GM18868 (cell line): ENCODE results near the gene OBP2A.

Source experiments
- ATAC-seq: cut with Tn5 transposase; IDR thresholded peaks from one replicate; pipeline ENCODE4 v1.9.1; 2021; ENCODE audit warnings: mild to moderate bottlenecking, moderate library complexity; ENCODE audit not compliant: unreplicated experiment

OBP2A gene

GRCh38 chr9:135551031-135551430 is 5.1 kb downstream of the OBP2A start:
- no peak for ATAC-seq

- no peak for ATAC-seq
Measured at GRCh38 chr9:135551456-135551855, 5.5 kb downstream of the OBP2A start.

GRCh38 chr9:135552021-135552697 is 6.2 kb downstream of the OBP2A start:
- no peak for ATAC-seq

- ATAC-seq = no peak
Measured at GRCh38 chr9:135552698-135553171, 6.8 kb downstream of the OBP2A start.

DNA sequence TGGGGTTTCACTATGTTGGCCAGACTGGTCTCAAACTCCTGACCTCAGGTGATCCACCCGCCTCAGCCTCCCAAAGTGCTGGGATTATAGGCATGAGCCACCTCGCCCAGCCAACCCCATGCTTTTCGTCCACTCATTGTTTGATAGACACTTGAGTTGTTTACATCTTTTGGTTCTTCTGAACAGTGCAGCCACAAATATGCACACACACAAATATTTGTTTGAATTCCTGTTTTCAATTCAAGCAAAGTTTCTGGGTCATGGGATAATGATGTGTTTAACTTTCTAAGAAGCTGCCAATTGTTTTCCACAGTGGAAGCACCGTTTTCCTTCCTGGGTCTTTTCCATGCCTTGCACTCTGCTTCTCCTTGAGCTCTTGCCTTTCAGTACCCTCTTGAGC is 8.8 kb downstream of the OBP2A start:
- no peak for ATAC-seq

DNA sequence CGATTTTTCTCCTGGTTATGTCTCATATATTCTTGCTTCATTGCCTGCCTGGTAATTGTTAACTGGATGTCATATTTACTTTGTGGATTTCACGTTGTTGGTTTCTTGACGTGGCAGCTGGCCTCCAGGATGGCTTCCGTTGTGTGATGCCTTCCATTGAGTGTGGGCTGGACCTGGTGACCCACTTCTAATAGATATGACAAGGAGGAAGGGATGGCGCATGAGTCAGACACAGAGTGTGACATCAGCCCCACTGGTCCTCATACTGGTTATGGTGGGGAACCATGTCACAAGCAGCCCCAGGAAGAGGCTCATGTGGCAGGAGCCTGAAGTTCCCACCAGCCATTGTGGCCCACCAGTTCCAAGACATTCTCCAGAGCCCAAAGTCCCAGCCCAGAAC is 9.3 kb downstream of the OBP2A start:
- ATAC-seq = no peak

GRCh38 chr9:135555910-135556309 is 10.0 kb downstream of the OBP2A start:
- ATAC-seq = no peak

- no peak for ATAC-seq
Measured at GRCh38 chr9:135559606-135560005, 13.7 kb downstream of the OBP2A start.

GRCh38 chr9:135561391-135562234 is 15.7 kb downstream of the OBP2A start, which contains the start of gene PAEP:
Gene PAEP (plus strand): TSS chr9:135561756.
- no peak for ATAC-seq

DNA sequence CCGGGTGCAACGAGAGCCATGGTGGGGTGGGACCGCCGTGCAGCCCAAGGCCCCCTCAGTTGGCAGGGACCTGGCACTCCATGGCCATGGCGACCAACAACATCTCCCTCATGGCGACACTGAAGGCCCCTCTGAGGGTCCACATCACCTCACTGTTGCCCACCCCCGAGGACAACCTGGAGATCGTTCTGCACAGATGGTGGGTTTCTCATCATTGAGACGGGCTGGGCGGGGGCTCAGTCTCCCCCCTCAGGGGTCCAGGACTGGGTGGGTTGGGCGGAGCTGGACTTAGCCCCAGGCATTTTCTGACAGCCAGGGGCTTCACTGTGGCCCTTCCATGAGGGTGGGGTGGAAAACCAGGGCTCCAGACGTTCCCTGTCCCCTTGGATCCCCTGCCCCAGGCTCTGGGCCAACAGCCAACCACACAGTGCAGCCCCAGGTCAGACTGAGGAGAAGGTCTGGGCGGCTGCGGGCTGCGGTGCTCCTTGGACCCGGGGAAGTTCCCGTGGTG is 16.4 kb downstream of the OBP2A start:
- no peak for ATAC-seq

- ATAC-seq = no peak
Measured at GRCh38 chr9:135563039-135563476, 17.1 kb downstream of the OBP2A start.

DNA sequence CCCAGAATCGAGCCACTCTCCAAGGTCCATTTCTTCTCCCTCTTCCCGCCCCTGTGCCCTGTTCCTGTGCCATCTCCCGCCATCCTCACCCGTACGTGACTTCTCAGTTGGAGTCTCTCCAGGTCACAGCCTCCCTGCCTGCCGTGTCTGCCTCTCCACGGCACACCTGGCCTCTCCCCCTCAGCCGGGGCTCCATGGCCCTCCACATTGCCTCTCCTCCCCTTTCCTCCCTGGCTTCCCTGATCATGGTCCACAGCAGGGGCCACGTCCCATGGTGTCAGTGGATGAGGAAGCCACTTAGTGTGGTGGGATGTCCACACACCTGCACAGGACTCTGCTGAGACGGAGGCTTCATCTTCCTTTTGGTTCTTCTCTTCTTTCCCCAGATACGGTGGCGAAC is 17.9 kb downstream of the OBP2A start:
- no peak for ATAC-seq

- ATAC-seq = no peak
Measured at GRCh38 chr9:135565141-135565628, 19.3 kb downstream of the OBP2A start.

DNA sequence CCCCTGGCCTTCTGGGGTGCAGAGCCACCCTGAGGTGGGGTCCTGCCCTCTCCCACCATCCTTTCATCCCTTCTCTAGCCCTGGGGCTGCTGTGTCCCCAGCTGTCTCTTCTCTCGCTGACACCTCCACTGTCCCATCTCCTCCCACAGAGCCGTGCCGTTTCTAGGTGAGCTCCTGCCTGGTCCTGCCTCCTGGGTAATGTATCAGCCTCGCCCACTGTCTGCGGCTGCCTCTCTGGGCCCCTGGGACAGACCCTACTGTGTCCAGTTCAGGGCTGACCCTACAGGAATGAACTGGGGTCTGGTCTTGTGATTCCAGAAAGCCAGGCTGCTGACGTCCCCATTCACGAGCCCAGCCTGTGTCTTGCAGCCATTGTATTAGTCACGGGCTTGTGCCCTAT is 19.7 kb downstream of the OBP2A start:
- no peak for ATAC-seq

DNA sequence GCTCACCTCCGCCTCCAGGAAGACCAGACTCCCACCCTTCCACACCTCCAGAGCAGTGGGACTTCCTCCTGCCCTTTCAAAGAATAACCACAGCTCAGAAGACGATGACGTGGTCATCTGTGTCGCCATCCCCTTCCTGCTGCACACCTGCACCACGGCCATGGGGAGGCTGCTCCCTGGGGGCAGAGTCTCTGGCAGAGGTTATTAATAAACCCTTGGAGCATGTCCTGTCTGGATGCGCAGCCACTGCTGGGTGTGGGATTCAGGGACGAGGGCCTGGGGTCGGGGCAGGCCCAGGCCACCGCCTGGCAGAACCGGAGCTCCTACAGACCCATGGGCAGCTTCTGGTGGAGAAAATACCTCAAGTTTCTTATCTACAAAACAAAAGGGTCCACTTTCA is 20.6 kb downstream of the OBP2A start:
- ATAC-seq = no peak

- no peak for ATAC-seq
Measured at GRCh38 chr9:135567311-135567710, 21.4 kb downstream of the OBP2A start.

- ATAC-seq = no peak
Measured at GRCh38 chr9:135568026-135568425, 22.1 kb downstream of the OBP2A start.

DNA sequence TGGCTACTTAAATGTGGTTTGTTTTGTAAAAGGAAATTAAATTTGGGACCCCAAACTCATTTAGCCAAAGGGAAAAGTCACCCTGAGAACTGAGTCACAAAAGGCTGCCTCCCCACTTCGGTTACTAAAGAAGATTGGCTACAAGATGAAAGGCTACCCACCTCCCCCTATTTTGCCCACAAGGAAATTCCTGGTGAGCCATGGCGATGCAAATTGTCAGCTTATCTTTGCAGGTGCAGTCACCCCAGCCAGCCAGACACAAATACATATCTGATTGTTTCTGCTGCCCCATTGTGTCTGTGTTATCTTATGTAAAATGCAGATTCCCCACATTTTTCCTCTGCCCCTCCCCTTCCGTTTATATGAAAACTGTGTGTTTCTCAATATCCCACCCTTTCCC is 24.5 kb downstream of the OBP2A start:
- ATAC-seq = no peak

DNA sequence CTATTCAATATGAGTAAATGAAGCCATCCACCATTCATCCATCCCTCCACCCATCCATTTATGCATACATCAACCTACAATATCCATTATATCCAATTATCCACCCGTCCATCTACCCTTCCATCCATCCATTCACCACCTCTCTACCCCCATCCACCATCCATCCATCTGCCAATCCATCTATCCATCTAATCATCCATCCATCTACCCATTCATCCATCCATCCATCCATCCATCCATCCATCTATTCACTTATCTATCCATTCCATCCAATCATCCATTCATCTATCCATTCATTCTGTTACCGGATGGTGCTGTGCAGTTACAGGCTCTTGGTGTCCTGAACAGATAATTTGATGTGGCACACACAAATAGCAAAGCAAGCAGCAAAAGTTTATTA is 26.3 kb downstream of the OBP2A start:
- no peak for ATAC-seq

DNA sequence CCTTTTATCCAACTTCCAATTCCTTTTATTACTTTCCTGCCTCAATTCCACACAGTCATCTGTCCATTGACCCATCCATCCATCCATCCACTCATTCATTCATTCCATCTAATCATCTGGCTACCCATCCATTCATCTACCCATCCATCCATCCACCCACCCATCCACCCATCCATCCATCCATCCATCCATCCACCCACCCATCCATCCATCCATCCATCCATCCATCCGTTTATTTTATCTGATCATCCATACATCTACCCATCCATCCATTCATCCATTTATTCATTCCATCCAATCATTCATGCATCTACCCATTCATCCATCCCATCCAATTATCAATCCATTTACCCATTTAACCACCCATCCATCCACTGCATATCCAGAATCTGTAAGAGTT is 27.2 kb downstream of the OBP2A start:
- no peak for ATAC-seq

DNA sequence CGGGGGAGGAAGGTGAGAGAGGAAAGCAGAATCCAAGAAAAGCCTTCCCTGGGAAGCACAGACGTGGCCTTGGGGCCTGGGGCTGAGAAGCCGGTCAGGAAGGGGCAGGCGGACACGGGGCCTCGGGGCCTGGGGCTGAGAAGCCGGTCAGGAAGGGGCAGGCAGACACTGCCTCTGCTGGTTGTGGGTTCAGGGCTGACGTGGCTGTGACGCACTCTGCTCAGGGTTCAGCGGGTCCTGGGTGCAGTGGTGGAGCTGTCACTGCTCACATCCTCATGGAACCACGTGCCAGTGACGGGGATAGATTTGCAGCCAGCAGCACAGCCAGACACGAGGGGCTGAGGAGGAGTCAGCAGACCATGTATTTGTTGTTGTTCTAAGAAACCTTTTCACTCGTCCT is 28.4 kb downstream of the OBP2A start:
- ATAC-seq = no peak

DNA sequence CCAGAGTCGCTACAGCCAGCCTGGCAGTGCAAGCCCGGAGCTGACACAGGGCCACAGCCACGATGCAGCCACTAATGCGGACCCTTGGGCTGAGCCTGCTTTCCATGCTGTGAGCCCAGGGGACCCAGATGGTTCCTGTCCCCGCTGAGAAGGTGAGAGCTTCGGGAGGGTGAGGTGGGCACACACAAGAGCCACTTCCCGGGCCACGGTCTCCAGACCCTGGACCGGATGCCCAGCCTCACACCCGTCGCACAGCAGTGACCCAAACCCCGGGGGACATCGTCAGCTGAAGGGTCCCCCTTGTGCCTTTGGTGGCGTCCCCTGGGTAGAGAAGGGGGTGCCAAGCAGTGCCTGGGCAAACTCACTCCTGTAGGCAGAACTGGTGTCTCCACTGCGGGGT is 29.0 kb downstream of the OBP2A start:
- ATAC-seq = no peak
